ENCODE data around the gene KMT2C.

The KMT2C gene

DNA sequence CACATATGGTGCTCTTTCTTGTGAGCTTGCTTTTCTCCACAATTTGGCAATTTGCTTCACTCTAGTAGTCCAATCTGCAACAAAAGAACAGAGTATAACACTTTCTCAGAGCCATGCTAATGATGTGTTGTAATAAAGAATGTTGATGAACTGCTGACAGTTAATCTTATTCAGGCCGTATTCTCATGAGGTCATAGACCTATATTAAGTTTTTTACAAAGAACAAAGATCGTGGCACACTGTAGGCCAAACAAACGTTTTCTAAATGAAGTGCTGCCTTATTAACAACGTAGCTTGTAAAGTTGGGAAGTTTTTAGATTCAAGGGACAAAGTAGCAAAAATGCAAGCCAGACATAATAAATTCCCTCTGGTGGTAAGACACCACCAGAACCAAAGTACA, 250.2 kb downstream of the KMT2C start:
- FAIRE-seq, result no peak

DNA sequence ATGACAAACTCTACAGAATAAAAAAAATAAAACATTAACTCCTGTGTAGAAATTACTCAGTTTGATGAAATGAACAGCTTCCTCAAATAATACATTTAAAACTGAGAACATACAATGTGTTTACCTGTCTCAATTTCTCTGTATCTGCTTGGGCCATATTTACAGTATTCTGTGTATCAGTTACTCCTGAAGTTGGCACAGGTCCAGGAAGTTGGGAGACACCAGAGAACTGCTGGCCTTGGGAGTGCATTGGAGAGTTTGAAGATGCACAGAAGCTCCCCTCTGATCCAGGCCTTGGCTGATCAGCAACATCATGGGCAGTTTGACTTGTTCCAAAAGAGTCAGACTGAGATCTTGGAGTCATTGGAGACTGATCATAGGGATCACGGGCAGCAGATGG, 255.2 kb downstream of the KMT2C start:
- FAIRE-seq, result no peak

DNA sequence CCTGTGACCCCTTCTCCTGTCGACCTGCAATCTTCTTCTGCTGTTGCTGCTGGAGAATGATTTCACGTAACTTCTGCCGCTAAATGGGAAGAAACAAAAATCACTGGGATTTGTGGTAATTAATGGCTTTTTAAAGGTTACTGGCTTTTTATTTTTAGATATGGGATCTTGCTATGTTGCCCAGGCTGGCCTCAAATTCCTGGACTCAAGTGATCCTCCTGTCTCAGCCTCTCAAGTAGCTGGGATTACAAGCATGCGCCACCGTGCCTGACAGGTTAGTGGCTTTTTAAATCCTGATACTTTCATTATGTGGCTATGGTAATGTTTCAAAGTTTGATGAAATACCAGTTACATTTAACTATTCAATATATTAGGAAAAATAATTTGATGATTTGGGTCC, 255.8 kb downstream of the KMT2C start:
- no peak for FAIRE-seq

DNA sequence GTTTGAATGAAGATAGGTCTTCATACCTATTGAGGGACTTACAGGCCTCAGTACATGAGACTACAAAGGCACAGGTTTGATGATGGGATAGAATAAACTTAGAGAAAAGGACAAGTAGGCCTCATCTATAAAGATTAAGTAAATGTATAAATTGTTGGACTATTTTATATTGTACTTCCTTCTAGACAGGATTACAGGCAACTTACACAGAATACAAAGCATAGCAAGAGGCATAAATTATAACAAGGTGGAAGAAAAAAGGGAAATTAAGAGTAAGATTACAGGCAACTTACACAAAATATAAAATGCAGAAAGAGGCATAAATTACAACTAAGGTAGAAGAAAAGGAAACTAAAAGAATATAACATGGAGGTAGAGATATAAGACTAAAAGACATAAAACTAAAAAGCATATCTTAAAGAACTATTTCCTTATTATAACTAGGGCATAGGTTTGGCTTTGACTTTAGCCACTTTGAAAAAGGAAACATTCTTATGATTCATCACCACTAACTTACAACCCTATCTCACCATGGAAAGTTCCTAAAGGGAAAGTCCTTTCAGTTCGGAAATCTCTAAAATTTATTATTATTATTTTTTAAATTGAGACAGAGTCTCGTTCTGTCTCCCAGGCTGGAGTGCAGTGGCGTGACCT, 257.3 kb downstream of the KMT2C start:
- no peak for FAIRE-seq

DNA sequence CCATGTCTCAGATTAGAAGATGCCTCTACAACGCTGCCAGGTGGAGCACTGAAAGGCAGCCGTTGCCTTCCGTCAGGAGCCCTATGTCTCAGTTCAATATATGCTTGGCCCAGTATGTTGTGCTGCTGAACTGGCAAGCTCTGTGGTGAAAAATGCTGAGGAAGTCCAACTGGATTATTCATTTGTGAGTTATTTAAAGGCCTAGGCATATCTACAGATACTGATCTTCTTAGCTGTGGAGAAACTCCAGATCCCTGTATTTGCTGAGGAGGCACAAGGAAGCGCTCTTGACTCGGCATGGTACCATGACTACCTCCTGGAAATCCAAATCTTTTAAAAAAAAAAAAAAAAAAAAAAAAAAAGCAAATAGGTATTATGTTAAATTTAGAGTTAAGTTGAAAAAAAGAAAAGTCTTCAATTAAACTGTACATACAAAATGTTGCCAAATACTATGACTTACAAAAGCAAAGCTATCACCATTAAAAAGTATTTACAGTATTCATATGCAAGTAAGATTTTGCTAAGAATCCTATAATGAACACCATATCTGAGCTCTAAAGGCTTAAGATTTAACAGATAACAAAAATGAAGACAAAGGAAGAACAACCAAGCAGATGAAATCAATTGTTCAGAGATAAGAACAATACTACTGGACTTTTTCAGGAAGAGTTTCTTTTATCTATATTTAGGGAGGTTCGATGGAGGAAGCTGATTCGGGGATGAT, 258.0 kb downstream of the KMT2C start:
- FAIRE-seq, result no peak

DNA sequence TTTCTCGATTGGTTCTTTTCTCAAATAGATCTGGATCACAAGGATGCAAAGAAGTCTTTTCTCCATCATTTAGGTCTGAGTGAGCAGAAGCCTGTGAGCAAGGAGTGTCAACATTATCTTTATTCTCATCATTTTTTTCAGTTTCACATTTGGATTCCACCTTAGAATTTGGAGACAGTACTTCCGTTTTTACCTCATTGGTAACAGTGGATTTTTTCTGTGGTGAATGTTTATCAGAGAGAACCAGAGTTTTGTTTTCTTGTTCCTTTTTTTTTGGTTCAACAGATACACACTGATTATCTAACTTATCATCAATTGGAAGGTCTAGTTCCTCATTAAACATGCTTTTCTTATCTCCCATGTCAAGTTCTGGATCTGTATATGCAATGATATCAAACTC, 259.0 kb downstream of the KMT2C start:
- no peak for FAIRE-seq

DNA sequence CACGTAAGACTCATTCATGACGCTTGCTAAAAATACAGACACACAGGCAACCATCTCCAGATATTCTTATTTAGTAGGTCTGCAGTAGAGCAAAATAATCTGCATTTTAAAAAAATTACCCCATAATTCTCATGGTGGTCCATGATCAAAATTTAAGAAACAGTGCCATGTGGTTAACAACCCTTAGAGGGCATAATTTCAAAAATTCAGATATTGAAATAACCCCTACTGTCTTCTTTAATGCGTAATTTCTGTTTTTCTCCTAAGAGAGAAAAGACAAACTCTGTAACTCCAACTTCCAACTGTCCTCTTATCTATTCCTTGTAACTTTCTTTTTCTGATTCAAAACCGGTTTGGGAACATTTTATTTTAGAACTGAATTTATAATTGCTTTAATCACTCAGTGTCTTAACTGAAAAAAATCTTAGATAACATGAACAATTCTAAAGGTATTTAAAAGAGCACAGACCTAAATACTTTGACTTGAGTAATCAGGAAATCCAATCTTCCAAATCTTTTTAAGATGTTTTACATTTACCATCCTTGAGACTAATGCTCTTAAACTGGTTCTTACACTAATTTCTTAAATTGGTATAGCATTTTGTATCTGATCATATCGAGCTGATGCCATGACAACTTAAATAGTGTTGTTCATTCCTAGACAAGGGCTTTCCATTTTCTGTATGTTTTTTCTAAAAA, 262.3 kb downstream of the KMT2C start:
- no peak for FAIRE-seq

DNA sequence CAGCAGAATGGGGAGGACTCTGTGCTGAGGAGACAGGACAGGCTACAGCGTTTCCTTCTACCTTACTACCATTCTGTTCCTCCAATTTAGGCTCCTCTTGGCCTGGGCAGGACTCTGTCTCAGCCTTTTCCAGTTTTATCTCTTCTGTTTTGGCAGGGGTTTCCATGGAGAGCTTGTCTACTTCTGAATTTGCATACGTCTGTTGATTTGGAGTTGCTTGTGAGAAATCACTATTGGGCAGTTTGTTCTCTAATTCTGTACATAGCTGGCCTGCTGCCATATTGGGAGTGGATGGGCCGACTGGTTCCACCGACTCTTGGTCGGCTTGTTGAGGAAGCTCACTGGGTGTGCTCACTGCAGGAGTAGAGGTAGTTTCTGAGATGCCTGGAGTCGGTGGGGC, 273.5 kb downstream of the KMT2C start:
- no peak for FAIRE-seq

DNA sequence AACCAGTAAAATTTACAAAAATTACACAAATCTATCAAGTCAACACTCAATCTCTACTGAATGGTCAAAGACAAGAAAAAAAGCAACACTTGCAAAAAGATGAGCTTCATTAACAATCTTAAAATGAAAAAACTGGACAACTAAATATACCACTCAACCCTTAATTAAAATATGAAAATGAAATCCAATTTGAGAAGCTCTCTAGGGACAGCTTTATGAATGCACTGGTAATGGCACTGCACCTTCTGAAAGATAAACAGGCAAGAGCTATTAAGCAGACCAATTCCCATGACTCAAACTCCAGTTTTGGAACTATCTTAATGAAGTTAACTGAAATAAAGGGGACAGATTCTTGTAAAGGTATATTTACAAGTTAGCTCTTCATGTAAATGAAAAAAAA, 274.6 kb downstream of the KMT2C start:
- FAIRE-seq, result no peak

DNA sequence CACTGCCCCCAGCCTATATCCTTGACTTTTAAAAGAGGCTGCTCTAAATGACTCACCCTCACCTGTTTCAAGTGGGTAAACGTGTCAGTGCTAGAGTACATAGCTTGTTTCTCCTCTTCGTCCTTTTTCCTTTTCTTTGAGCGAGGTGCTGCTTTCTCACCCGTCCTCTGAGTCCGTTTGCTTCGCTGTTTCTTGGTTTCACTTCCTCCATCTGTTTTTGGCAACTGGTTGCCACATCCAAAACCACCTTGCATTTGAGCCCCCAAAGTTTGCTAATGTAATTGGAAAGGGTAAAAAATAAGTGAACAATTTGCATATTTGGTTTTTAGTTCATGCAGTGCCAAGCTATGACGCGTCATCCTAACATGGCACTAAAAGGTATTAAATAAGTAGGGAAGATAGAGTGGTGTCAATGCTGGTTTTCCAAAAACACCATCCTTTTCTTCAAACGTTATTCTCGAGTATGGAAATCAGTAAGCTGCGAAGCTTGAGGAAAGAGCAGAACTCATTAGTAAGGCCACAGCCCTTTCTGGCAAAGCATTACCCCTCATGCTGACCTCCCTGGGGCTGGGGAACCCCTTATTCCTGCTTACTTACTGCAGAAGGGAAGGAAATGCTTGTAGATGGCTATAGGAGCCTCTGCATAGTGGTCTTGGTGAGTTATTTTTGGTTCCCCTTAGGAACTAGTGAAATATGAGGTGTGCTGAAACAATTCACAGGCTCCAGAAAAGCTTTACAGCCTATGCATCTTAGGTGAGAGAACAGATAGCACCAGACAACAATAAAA, 276.8 kb downstream of the KMT2C start:
- no peak for FAIRE-seq

DNA sequence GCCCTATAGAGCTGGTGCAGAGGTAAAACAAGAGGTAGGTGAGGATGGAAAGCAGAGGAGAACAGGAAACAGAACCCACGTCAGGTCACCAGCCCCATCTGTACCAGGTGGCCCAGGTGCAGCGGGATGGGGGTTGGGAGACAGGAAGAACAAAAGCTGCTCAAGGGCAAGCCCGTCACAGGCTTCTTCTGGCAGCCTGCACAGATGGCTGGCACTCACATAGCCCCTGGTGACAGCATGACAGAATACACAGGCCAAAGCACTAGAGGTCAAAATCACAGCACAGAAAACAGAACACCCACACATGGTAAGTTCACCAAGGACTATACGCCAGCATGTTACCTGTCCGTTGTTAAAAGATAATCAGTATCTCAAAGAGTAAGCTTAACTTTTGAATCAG, 283.5 kb downstream of the KMT2C start:
- FAIRE-seq, result no peak

DNA sequence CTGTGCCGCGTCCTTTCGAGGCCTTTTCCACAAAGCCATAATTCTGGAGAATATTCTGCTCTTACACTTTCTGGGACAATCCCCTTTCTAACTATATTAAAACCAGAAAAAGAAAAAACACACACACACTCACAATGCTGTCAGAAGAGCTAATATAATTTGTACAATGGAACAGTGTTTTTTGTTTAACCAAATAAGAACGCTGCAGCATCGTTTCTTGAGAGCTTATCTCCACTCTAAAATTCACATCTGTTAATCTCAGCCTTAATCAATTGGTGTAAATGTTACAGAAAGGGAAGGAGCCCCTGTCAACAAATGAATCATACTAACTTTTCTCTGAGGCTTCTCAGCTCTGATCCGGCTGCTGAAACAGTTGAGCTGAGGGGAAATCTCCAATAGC, 286.4 kb downstream of the KMT2C start:
- no peak for FAIRE-seq

DNA sequence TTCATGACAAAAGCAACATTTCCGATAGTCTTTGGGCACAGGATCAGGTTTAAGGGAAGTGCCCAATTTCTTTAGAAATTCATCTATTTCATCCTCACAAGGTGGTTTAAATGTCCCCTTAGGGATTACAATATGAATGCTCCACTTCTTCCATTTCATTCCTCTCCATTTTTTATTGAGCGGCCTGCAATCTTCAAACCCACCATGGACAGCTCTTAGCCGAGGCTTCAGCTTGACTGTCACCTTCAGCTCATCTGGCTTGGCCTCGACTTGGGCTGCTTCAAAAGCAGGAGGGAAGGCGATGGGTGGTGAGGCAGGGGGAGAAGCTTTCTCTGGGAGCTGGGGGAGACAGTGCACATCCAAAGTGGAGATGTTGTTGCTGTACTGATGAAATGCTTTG, 287.1 kb downstream of the KMT2C start:
- no peak for FAIRE-seq

DNA sequence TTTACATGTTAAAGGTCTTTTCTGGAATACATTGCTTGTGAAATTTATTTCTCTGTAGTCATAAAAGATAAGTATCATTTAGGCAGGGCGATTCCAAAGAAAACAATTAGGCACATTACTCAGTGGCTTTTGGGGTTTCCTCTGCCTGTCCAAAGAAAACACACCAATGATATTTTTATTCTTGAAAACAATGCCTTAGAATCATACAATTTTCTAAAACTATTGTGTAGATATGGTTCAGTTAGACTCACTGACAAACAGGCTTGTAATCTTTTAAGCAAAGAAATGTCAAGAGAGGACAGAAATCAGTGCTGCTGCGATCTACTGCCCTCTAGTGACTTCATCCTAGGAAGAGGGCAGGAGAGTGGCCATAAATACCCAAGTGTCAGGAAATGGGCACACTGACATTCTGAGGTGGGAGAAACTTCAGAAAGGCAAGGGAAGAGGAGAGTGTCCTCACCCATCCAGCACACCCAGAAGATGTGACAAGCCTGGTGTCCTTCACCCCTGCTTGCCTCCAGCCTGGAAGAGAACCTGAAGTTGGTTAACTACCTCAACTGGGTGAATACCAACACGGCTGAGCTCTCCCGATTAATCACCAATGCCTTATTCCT, 289.8 kb downstream of the KMT2C start:
- peak; percentile 19 for FAIRE-seq

DNA sequence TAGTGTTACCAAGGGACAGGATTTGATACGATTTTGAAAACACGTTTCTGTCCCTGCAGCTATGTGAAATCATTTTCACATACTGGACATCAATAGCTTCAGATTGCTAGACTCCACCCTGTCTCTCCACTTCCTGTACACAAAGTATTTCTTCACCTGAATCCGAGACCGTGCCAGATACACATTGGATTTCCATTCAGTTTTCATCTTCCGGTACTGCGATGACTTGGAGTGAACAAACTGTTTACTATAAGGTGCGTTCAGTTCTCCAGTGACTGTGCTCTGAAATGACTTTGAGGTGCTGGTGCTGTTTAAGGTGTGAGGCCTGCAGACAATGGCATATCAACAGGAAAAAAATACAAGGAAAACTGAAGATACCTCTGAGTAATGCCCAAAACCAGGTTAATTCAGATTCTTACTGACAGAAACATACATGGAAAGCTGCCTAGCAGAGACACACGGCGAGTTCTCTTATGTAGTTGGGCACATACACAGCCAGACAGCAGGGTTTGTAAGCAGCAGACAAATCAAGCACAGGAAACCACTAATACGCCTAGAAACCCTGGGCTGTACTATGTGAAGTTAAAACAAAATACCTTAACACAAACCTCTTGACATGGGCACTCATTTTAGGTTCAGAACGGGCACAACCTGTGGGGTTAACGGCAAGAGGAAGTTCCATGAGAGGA, 291.1 kb downstream of the KMT2C start:
- FAIRE-seq, result no peak

DNA sequence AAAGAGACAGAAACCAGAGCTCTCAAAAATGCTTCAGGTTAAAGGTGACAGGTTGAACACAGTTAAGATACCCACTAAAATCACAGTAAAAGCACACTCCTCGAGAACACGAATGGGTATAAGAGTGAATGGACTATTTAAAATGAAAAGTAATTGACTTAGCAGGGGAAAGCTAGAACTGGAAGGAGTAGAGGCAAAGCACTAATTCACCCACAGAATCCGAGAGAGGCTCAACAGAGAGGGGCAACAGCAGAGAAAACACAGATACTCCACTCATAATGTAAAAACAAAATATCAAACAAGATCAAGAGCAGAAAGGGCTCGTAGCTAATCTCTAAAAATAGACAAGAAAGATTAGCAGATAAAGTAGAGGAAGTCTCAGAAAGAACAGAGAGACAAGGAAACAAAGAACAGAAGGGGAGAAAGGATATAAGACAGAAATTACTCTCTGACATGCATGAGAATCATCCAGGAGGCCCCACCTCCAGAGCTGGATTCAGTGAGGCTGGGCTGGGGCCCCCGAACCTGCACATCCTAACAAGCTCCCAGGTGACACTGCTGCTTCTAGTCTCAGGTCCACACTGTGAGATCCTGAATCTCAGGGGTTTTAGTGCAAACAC, 292.7 kb downstream of the KMT2C start:
- no peak for FAIRE-seq

DNA sequence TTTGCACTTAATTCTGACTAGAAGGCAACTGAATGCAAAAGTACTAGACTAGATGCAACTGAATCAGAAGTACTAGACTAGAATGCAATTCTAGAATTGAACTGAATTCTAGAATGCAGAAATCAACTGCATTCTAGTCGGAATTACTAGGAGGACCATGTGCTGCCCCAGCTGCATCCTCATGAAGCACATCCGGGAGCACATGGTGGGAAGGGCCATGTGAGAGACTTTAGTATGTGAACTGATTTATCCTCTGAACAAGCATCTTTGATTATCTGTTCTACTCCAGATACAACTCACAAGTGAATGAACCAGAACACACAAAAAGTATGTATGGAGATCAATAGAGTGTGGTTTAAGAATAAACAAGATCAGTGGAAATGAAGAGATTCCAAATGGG, 295.2 kb downstream of the KMT2C start:
- FAIRE-seq, result no peak

DNA sequence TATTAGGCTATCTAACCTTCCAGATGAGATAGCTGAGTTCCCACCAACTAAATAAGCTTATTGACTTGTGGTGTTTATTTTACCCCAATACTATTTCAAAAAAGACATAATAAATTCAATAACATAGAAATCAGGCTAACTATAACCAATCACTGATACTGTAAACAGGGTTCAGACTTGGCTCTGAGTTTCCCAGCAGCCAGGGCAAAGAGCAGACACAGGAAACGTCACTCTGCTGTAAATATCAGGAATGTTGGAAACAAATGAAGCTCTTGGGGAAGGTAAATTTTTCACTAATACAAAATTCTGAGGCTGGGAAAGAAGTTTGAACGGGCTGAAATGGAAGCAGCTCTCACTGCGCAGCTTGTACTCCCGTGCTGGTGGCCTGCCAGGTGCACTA, 295.7 kb downstream of the KMT2C start:
- FAIRE-seq, result no peak

DNA sequence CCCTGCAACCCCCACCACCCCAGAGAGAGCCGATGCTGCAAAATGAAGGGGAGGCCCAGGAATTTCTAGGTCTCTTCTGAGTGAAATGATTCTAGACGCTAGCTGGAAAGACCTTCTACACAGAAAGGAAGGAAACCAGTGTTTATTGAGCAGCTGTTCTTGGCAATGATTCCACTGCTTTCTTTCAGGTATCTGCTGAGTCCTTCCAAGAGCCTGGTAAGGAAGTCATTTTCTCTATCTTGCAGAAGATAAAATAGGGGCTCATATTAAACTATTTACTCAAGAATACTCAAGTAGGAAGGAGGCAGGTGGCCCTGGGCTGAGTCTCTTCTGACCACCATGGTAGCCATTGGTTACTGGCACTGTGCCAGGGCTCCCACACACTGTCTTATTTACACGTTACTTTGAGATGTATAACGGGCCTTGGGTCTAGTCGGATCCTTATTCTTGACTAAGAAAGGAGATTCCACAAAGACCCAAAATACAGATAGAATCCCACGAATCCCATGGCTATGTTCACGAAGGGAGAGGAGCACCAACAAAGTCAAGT, 298.3 kb downstream of the KMT2C start:
- no peak for FAIRE-seq

DNA sequence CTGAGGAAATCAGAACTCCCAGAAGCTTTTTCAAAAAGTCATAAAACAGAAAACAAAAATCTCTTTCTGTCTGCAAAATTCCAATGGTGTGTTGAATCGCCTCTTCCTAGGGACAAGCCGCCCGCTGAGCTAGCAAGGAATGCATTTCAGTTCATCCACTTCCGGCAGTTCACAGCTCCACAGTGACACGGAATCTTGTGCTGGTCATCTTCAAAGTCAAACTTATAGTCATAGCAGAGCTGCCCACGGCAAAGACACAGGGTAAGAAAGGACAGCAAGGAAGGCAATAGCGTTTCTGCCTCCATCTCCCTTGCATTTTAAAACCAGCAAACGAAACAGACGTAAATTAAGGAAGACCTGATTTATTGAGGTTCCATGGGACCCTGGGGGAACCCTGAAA, 299.1 kb downstream of the KMT2C start:
- no peak for FAIRE-seq

DNA sequence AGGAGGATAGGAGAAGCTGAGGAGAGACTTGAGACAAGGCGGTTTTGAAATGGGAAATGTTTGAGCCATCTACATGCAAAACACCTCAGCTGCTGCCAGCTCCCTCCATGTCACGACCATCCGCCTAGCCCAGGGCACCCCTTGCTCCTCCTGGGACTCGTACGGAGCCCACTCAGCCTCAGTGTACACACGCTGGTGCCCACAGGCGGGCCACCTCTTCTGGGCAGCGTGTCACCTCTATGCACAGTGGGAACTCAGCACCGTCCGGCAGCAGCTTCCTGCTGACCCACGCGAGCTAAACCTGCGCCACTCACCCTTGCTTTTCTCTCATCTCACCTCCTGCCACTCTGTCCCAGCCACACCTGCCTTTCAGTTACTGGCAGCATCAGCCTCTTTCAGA, 302.0 kb downstream of the KMT2C start:
- no peak for FAIRE-seq

DNA sequence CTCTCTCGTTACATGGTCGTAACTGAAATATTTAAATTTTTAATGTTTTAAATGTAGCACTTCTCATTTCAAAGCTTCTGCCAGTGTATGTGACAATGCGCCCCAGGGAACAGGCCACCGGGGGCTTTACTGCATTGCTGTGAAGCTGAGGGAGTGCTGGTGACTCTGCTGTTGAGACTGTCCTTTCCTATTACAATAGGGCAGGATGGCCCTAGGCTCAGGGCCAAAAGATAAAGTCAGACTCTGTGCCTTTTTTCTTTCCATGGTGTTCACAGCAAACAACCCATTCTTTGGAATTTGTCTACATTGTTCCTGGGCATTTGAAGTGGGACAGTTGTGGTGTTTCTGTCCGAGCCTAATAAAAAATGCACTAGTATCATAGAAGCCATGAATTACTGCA, 303.0 kb downstream of the KMT2C start:
- no peak for FAIRE-seq
